GM19238 (cell line): ENCODE data around the gene CLIP1.
"Not testable (repeated sequence)": the region's sequence is repeated elsewhere in the genome, so short reads cannot be mapped to it uniquely, and the experiment has no call there.

Experiments used
- DNase-seq: peaks from one replicate; pipeline ENCODE4 v3.0.0; 2011; ENCODE audit warnings: low spot score; ENCODE audit not compliant: insufficient read length

The CLIP1 gene

DNA sequence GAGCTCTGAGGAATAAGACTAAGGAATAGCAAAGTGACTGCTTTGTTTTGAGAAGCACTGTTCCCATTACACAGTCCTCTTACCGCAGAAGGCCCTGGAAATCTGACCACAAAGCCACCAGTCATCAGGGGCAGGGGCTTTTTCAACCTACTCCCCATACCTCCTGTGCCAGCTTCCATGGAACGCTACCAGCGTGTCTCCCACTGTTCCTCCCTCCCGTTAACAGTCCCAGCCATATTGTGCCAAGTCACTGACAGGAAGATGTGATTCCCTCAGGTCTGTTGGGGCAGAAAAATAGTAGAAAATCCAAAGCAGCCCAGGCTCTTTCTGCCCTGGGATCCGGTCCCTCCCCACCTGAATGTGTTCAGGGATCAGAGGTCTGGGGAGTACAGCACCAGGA is 109.5 kb downstream of the CLIP1 start:
- DNase-seq: no peak

DNA sequence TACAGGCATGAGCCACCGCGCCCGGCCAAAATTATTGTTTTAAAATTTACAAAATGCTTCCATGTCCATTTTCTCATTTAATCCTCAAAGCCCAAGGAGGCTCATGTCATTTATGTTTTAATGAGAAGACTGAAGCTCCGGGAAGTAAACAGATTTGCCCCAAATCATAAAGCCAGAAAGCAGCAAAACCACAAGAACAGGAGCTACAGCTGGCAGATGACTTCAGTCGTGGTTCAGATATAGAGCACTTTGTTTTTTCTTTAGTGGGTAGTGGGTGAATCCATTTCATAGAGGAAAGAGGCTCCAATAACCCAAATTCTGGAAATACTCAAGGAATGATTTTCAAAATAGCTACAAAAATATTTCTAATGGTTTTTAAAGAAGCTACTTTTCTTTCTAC is 110.8 kb downstream of the CLIP1 start:
- no peak for DNase-seq

DNA sequence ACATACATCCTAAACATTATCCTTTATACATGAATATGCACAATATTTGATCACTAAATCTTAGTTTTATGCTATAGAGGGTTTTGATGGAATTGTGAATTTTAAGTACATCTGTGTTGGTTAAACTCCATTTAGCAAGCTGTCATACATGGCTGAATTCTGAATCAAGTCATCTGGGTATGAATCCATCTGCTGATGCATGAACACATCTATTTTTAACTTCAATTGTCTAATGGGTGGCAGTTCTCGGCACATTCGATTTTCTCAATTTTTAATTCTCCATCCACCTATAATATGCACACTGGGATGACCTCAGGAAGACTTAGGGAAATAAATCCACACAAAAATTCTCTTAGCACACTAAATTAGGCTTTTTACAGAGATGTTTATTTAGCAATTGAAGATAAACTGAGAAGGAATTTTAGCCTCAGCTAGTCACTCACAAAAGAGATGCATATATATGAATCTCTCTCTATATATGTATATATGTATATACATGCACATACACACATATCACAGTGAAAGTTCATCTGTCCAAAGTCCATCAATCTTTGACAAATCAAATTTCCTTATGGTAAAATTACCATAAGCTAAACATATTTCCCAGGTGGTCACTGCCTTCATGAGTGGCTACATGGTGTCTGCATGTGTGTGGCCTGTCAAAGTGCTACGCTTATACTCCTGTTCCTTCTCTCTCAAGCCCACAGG is 111.7 kb downstream of the CLIP1 start:
- DNase-seq: no peak

DNA sequence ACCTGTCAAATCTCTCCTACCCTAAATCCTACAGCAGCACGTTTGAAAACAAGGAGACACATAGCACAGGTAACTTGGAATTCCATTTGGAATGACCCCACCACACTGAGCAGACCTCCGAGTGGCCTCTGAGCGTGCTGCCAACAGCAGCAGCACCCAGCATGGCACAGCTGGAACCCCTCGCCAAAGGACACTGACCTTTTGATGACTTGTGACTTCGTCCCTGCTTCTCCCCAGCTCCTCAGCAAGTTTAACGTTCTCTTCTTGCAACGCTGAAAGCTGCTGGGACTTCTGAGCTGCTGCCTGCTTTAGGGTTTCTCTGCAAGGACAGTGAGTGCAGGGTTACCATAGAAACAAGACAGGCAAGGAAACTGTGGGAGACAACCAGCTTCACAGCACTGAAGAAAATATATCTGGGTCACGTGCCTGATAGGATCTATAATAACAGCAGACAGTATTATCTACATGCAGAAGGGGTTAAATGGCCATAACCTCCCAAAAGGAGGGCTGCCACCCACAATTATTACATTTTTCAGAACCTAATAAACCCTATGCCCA is 112.8 kb downstream of the CLIP1 start:
- DNase-seq: no peak

DNA sequence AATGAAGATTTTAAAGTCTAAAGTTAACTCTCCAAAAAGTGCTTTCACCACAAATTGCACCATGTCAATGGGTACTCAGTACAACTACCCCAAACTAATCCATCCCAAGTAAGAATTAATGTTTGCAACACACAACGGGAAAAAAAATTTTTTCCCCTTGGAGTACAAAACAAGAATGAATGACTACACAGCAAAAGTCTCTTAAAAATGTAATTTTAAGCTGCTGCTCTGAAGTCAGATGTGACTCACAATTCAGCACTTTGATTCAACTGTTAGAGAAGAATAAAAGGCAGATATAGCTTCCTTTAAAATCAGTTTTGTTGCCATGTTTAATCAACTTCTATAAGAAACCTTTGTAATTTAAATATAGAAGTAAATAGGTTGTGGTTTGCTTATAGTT is 113.7 kb downstream of the CLIP1 start:
- DNase-seq: no peak

DNA sequence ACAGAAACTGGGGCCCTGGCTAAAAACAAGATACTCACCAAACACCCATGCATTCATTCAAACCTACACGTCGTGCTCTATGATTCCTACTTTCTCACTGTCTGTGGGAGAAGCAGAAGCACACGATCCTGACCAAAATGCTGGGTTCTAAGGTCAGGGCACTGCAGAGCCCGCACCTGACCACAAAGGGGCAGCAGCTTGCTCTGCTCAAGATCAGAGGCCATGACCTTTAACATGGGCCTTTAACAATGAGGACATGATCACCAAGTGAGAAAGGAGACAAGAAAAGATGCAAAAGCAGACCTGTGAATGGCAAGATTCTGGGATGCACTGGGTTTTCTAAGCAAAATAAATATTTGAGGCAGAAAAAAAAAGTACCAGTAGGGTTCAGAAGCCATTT is 116.1 kb downstream of the CLIP1 start:
- no peak for DNase-seq

DNA sequence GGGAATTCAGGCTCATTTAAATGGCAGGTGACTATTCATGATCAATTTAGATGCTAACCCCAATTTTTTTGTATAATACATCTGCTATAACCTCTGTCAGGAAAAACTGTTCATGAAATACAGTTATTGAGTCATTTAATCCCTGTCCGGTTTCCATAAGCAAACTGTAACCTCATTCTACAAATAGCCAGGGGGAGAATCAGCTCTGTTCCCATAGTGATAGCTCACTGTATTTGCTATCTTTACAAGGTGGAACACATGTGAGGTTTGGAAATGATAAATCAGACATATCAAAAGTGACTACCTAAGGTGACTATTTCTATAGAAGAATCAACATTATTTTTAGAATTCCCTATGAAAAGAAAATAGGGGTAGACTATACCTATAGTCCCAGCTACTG is 117.5 kb downstream of the CLIP1 start:
- DNase-seq: no peak

DNA sequence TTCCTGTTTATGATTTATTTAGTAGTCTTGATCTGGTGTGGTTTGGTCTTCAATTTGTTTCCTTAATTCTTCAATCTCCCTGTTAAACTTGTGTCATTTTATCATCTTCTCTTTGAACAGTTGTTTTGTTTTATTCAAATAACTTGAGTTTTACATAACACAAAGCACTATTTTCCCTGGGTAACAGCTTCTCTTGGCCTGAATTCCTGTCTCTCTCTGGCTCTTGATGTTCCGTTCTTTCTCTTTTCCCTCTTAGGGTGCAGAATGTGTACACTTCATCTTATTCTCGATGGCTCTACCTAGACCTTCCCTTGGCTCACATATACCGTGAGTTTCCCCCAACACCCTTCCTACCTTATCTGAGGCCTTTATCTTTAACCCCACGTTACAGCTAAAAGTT is 119.4 kb downstream of the CLIP1 start:
- no peak for DNase-seq

DNA sequence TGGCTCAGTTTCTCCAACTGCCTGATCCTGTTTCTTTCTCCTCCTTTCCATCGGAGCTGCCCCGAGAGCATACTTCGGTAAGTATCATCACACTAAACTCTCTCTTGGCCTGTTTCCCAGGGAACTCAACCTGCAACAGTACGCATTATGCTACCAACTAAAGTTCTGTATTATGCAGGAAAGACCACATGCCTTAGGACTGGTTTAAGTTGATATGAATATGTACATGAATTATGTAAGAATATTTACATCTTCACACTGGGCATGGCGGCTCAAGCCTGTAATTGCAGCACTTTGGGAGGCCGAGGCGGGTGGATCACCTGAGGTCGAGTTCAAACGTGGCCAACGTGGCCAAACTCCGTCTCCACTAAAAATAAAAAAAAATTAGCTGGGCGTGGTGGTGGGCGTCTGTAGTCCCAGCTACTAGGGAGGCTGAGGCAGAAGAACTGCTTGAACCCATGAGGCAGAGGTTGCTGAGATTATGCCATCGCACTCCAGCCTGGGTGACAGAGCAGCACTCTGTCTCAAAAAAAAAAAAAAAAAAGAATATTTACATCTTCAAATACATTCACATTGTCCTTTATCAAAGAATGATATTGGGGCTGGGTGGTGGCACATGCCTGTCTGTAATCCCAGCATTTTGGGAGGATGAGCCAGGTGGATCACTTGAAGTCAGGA is 124.3 kb downstream of the CLIP1 start:
- DNase-seq: no peak

DNA sequence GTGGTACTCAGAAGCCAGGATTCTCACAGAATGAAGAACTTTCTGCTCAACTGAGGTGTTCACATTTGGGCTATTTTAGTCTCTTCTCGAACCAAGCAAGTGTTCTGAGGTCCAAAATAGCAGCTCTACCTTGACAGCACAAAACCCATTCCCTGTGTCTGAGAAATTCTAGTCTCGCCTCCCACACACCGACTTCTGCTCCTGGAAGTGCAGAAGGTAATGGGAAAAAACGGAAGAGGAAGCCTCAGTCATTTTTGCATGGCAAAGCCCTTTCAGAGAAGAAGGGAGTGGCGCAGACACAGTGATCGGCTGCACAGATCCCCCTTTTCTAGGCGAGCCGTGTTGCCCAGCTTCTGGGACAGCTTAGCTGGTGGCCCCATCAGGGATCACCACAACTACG is 125.0 kb downstream of the CLIP1 start:
- no peak for DNase-seq

DNA sequence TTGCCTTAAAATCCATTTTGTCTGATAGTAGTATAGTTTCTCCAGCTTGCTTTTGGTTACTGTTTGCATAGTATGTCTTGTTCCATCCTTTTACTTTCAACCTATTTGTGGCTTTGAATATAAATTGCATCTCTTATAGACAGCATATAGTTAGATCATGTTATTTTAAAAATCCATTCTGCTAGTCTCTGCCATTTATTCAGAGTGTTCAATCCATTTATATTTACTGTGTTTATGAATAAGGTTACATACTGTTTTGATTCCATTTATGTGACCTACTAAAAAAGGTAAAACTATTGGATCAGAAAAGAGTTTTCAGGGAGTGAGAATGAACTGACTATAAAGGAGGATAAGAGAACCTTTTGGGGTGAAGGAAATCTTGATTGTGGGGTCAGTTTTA is 126.6 kb downstream of the CLIP1 start:
- no peak for DNase-seq

DNA sequence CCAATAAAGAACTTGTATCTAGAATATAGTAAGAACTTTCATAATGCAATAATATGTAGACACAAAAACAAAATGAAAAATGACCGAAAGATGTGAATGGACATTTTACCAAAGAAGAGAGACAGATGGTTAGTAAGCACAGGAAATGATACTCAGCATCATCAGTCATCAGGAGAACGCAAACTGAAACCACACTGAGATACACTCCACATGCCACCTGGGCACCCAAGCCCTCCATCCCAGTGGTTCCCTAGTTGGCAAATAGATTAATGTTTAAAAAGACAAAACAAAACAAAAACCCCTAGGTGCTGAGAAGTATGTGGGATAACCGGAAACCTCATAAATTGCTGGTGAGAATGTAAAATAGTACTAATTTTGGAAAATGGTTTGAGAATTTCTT is 129.4 kb downstream of the CLIP1 start:
- peak; percentile 19 for DNase-seq

DNA sequence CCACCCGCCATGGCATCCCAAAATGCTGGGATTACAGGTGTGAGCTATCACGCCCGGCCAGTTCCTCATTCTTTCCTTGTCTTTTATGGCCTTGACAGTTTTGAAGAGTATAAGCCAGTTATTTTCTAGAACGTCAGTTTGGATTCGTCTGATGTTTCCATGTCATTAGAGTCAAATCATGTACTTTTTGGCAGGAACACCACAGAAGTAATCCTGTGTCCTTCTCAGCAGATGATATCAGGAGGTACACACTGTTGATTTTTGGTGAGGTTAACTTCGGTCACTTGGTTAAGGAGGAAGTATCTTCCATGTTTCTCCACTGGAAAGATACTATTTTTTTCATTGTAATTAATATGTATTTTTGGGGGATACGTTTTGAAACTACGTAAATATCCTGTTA is 131.0 kb downstream of the CLIP1 start:
- DNase-seq: no peak

DNA sequence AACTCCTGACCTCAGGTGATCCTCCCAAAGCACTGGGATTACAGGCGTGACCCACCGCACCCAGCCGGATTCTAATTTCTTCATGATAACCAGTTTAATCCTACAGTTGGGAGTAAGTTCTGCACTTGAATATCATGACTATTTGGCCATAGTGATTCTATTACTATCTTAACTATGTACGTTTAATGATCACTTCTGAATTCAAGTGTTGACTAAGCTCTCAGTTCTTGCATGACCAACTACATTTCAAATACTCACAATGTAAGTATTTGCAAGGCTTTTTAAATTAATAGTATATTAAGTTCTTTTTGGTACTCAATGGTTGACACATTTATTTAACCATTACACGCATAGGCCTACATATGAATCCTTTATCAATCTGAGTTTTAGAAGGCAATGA is 138.8 kb downstream of the CLIP1 start:
- no peak for DNase-seq

DNA sequence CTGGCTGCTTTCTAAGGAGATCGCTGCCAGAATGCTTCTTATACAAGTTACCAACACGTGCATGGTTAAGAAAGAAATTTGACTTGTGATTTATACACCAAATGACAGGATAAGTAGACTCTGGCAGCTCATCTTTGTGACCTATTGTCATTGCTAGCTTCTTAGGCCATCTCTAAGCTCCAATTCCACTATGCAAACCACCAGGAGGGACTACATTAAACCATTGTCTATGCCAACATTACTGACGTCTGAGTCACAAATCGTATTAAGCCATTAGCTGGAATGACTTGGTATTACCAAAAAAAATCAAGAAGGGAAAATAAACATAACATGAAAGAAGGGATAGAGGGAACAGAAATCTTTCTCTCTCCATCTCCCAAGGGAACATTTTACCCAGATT is 140.4 kb downstream of the CLIP1 start:
- no peak for DNase-seq

DNA sequence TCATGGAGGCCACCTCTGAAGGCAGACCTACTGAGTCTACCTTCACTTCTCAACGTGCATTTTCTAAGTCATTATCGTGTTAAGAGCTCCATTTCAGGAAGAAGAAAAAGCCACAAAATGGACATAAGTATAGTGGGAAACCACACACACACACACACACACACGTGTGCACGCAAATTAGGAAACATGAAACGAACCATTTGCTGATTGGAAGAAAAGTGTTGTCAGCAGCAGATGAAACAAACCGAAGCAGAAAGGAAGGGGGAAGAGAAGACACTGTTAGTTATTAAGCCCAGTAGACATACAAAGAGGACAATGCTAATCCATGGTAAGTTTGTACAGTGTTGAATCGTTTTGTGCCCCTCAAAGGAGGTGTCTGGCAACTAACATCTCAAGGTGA is 146.2 kb downstream of the CLIP1 start:
- DNase-seq: no peak

DNA sequence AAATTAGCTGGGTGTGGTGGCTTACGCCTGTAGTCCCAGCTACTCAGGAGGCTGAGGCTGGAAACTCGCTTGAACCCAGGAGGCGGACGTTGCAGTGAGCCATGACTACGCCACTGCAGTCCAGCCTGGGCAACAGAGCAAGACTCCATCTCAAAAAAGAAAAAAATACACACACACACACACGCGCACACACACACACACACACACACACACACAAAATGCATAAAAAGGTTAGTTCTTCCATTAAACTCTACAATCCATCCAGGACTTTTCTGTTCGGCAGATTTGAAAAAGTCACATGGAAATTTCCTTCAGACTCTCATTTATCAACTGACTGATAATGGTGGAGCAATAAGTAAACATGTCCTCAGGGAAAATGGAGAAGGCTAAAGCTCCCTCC is 147.0 kb downstream of the CLIP1 start:
- no peak for DNase-seq

DNA sequence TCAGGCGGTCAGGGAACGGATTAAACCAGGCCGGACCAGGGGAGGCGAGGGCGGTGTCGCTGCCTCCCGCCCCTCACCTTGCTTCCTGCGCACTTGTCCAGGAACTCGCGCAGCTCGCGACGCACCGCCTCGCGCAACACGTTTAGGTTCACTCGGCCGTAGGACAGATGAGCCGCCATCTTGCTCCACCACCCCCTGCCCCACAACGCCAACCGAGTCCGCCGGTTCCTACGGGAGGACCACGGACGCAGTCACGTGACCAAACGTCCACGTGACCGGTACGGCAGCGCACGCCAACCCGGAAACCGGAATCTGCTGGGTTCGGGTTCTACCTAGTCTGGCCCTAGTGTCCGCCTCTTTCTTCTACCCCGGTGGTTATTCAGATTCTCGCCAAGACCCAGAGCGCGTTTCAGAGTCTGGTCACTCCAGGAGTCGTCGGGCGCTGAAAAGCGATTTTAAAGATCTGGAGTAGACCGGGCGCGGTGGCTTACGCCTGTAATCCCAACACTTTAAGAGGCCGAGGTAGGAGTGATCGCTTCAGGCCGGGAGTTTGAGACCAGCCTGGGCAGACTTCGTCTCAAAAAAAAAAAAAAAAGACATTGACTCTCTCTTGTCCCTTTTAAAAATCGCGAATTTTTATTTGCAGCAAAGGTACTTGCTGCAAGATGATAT is 156.1 kb downstream of the CLIP1 start, which contains the start of gene VPS33A:
VPS33A (minus strand) TSS at position 265 of the 672 bp plus-strand sequence; CDS start at position 179, 86 bp downstream.
- DNase-seq: peak; percentile 89

DNA sequence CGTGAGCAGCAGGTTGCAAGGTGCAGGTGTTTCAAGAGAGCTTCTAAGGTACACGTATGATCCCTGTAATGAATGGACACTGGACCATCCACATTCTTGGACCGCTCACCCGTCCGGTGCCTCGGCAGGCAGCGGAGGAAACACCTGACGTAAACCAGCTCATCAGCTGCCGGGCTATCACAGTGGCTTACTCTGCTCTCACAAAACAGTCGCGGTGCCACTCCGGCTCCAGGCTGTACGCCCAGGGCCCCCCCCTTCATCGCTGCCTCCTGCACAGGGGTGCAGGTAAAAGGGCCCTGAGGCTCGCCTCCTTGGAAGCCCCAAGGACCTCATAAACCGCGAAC is 156.6 kb downstream of the CLIP1 start:
- DNase-seq: peak; percentile 19

DNA sequence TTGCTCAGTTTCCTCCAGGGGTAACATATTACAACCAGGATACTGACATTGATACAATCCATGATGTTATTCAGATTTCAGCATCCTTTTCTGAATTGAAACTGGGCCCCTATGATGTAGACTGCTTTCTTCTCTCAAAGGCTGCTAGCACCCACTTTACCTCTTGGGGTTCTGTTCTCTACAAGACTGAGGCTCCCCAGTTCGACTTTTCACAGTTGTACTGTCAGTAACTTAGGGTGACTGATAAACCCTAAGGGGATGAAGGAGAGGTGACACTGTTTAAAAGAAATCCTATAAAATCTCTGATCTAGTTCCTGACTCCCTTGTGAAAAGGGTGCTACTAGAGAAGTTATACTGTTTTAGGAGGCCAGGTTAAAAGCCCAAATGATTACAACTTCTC is 157.0 kb downstream of the CLIP1 start:
- no peak for DNase-seq

DNA sequence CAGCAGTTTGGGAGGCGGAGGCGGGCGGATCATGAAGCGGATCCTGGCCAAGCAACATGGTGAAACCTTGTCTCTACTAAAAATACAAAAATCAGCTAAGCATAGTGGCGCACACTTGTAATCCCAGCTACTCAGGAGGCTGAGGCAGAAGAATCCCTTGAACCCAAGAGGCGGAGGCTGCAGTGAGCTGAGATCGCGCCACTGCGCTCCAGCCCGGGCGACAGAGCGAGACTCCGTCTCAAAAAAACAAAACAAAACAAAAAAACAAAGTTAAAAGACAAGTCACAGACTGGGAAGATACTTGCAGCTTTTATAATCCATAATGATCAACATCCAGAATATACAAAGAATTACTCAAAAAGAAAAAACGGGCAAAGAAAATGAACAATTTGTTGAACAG is 161.7 kb downstream of the CLIP1 start:
- DNase-seq: not testable (repeated sequence)

DNA sequence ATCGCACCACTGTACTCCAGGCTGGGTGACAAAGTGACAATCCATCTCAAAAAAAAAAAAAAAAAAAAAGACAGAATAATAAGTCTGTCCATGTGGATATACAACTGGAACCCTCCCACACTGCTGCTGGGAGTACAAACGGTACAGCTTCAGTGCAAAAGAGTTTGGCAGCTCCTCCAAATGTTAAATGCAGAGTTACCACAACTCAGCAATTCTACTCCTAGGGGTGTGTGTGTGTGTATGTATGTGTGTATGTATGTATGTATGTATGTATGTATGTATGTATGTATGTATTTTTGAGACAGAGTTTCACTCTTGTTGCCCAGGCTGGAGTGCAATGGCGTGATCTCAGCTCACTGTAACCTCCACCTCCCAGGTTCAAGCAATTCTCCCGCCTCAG is 163.5 kb downstream of the CLIP1 start:
- DNase-seq: not testable (repeated sequence)
